Stomach (tissue), 4 donors: ENCODE measurements around the gene LDB3.

Experiments used
- EP300 ChIP-seq: sonication (generic); formaldehyde crosslinking; IDR thresholded peaks from one replicate; pipeline ENCODE4 v1.6.1; 2017; ENCODE audit warnings: antibody characterized with exemption
- POLR2AphosphoS5 ChIP-seq, 3 donors: sonication (generic); formaldehyde crosslinking; IDR thresholded peaks; one replicate each; pipeline ENCODE4 v1.6.1; 2016; ENCODE audit warnings: antibody characterized with exemption in 3 of 3
- TF ChIP-seq, protein P1 (sequence below), 7 experiments: fragments of 450-650 bp in 4 of 7; fragments of 200-600 bp in 3 of 7; sonication (generic) in 3 of 7; IDR thresholded peaks; one replicate each; pipeline ENCODE4 v1.5.1; 2016 to 2019; ENCODE audit warnings: antibody characterized with exemption in 7 of 7, control low read depth in 2 of 7, mild to moderate bottlenecking in 1 of 7

DNA sequence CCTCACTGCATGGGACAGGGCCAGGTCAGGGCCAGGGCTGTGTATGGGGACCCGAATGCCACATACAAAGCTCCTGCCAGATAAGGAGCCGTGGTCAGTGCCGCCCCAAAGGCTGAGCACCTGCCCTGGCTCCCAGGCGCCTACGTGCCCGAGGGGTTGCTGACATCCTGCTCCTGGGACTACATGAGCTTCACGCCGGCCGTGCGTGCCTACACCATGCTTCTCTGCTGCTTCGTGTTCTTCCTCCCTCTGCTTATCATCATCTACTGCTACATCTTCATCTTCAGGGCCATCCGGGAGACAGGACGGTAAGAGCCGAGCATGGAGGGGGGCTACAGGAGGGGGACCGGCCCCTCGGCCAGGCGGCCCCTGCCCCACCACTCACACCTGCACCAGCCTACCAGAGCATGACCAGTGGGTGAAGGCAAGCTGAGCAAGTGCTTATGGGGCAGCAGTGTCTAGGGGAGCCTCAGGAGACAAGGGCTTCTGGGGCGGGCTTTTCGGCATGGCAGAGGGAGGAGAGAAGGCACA lies 9.1 kb upstream of the LDB3 start:
- TF ChIP-seq, protein P1, sequence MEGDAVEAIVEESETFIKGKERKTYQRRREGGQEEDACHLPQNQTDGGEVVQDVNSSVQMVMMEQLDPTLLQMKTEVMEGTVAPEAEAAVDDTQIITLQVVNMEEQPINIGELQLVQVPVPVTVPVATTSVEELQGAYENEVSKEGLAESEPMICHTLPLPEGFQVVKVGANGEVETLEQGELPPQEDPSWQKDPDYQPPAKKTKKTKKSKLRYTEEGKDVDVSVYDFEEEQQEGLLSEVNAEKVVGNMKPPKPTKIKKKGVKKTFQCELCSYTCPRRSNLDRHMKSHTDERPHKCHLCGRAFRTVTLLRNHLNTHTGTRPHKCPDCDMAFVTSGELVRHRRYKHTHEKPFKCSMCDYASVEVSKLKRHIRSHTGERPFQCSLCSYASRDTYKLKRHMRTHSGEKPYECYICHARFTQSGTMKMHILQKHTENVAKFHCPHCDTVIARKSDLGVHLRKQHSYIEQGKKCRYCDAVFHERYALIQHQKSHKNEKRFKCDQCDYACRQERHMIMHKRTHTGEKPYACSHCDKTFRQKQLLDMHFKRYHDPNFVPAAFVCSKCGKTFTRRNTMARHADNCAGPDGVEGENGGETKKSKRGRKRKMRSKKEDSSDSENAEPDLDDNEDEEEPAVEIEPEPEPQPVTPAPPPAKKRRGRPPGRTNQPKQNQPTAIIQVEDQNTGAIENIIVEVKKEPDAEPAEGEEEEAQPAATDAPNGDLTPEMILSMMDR (IDR thresholded peaks at IDR 0.05) = no peak
- no peak for TF ChIP-seq POLR2AphosphoS5 (IDR thresholded peaks at IDR 0.05)
- TF ChIP-seq EP300 = no peak
